ENCODE results near the gene BNC2. TPM values are rescaled to one million over a fixed set of nuclear protein-coding genes. Genes with fewer than 3 reads are reported as not detected.

BNC2 gene
- total RNA-seq, 4 donors from 2014 or later: 3.8 to 14.9 (median 8.2) TPM

DNA sequence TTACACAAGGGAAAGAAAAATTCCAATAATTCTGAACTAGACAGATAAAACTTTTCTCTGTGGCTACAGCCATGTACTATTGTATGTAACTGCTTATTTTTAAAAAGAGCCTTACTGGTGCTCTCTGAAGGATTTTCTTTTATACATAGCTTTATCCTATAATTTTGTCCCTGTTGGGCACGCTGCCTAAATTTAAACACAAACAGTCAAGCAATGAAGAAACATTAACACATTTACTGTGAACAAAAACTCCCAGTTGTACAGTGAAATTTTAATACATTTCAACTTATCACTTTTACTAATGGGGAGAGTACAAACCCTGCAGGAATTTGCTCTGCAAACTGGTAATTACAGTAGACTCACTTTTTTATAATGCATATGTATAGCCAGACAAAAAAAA is 273.3 kb downstream of the BNC2 start:
- H3K36me3 ChIP-seq: no peaks in the 10 kb centered on the region
- intact Hi-C loops (cut with DNase I): no loop called here

DNA sequence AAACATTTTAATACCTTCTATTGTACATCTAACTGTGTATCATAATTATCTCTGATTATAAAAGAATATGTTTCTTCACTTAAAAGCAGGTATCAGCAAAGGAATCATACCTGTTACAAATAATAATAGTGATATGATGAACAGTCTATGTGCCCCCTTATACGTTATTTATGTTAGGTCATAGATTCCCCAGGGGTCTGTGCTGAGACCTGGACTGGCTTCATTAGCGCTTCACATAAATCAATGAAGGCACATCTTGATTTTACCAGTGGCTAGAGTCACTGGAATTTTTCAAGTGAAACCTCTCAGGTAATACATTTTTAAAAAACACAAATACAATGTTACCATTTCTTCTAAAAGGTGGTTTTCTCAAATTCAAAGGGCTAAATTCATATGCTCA is 275.2 kb downstream of the BNC2 start:
- Histone ChIP-seq H3K9me3 (no peaks in the 10 kb centered on the region), H3K27me3 (no peaks in the 10 kb centered on the region), H3K4me3 (replicated peaks in 1 of 3) (no peak overlapping the region), H3K36me3 (no peaks in the 10 kb centered on the region), H3K4me1 (no peaks in the 10 kb centered on the region), H3K27ac (no peak overlapping the region)
- intact Hi-C loops (cut with DNase I): no loop called here
- DNase-seq: no peak
- WGBS, 2 donors: 94 to 96% methylated on average over 2 of the region's 2 CpGs
- TF ChIP-seq, protein P1, sequence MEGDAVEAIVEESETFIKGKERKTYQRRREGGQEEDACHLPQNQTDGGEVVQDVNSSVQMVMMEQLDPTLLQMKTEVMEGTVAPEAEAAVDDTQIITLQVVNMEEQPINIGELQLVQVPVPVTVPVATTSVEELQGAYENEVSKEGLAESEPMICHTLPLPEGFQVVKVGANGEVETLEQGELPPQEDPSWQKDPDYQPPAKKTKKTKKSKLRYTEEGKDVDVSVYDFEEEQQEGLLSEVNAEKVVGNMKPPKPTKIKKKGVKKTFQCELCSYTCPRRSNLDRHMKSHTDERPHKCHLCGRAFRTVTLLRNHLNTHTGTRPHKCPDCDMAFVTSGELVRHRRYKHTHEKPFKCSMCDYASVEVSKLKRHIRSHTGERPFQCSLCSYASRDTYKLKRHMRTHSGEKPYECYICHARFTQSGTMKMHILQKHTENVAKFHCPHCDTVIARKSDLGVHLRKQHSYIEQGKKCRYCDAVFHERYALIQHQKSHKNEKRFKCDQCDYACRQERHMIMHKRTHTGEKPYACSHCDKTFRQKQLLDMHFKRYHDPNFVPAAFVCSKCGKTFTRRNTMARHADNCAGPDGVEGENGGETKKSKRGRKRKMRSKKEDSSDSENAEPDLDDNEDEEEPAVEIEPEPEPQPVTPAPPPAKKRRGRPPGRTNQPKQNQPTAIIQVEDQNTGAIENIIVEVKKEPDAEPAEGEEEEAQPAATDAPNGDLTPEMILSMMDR (IDR thresholded peaks at IDR 0.05): no peak
- no peak for TF ChIP-seq POLR2A (IDR thresholded peaks at IDR 0.05)

More for the DNA sequence above, 273.3 kb downstream of the BNC2 start:
- Histone ChIP-seq H3K4me3 (replicated peaks in 1 of 3) (no peak overlapping the region), H3K27ac (no peak overlapping the region), H3K27me3 (no peaks in the 10 kb centered on the region), H3K4me1 (no peaks in the 10 kb centered on the region), H3K9me3 (no peaks in the 10 kb centered on the region)
- DNase-seq: no peak
- WGBS, 2 donors: 76 to 93% methylated on average over 1 of the region's 1 CpG
- TF ChIP-seq POLR2A (IDR thresholded peaks at IDR 0.05): no peak
- TF ChIP-seq, protein P1 (IDR thresholded peaks at IDR 0.05): no peak

DNA sequence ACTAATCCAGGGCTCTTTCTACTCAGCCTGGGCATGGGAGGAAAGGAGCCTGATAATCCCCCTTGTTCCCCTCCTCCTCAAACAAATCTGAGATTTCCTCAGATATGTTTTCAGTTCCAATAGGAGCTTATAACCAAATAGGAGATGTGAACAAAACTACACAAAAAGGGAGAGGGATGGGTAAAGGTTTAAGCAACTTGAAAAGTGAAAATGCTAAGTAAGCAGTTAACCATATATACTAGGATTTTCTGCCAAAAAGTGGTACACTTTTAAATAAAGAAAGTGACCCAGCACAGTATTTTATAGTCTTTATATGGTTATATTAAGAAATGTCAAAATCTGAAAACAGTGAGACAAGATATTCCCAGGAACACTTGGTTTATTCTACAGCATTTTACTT is 275.7 kb downstream of the BNC2 start:
- TF ChIP-seq, protein P1 (IDR thresholded peaks at IDR 0.05): no peak
- TF ChIP-seq POLR2A (IDR thresholded peaks at IDR 0.05): no peak
- Histone ChIP-seq H3K27me3 (no peaks in the 10 kb centered on the region), H3K4me3 (replicated peaks in 1 of 3) (no peak overlapping the region), H3K27ac (no peak overlapping the region), H3K36me3 (no peaks in the 10 kb centered on the region), H3K4me1 (no peaks in the 10 kb centered on the region), H3K9me3 (no peaks in the 10 kb centered on the region)
- intact Hi-C loops (cut with DNase I): no loop called here
- DNase-seq: no peak

DNA sequence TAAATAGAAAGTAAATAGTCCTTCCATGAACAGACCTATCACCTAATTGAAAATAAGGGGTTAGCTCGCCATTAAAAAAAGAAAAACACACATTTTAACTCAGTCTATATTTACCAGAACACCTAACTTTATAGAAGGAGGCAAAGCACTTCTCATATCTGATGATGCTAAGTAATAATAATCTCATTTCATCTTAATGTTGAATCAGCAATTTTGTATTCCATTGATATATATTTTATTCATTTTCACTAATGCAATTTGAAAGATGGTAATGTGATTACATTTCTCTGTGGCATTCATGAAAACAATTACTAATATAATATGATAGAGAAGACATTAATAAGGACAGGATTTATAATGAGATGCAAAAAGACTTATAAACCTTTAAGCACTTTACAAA is 276.7 kb downstream of the BNC2 start:
- DNase-seq: no peak
- no peak overlapping the region for H3K4me3 ChIP-seq (replicated peaks in 1 of 3)
- WGBS, 2 donors: 87 to 98% methylated on average over 1 of the region's 1 CpG

DNA sequence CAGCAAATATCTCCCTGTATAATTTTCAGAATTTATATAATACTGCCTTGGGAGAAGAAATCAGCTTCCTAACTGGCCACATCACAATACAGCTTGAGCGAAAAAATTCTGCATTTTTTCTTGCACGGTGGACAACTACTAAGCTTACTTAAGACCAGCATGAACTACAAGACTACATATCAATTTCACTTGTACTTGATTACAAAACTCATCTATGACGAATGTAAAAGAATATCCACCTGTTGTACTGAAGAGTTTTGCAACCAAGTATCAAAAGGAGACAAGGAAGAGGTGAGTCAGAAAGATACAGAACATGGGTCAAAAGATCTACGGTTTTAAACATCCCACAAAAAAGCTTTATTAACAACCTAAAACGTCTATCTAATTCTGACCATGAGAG is 279.4 kb downstream of the BNC2 start:
- no peak overlapping the region for H3K27ac ChIP-seq
- H3K9me3 ChIP-seq: no peaks in the 10 kb centered on the region
- intact Hi-C loops (cut with DNase I): no loop called here
- H3K4me1 ChIP-seq: peaks cover 0 to 6% of the 10 kb centered on the region in 2 donors
- no peaks in the 10 kb centered on the region for H3K36me3 ChIP-seq
- TF ChIP-seq, protein P1 (IDR thresholded peaks at IDR 0.05): no peak
- no peak for TF ChIP-seq POLR2A (IDR thresholded peaks at IDR 0.05)
- DNase-seq: no peak
- no peaks in the 10 kb centered on the region for H3K27me3 ChIP-seq
- no peak overlapping the region for H3K4me3 ChIP-seq (replicated peaks in 1 of 3)
- WGBS, 2 donors: 75 to 81% methylated on average over 5 of the region's 5 CpGs

More for the DNA sequence above, 276.7 kb downstream of the BNC2 start:
- TF ChIP-seq, protein P1 (IDR thresholded peaks at IDR 0.05): no peak
- TF ChIP-seq POLR2A (IDR thresholded peaks at IDR 0.05): no peak
- intact Hi-C loops (cut with DNase I): no loop called here
- no peaks in the 10 kb centered on the region for H3K4me1 ChIP-seq
- H3K27me3 ChIP-seq: no peaks in the 10 kb centered on the region
- H3K36me3 ChIP-seq: no peaks in the 10 kb centered on the region
- no peaks in the 10 kb centered on the region for H3K9me3 ChIP-seq
- H3K27ac ChIP-seq: no peak overlapping the region
